ENCODE measurements around the gene BCL2L2. TPM values are rescaled to one million over a fixed set of nuclear protein-coding genes. Genes with fewer than 3 reads are reported as not detected.

Gene BCL2L2
- polyA plus RNA-seq, 1 donor (not counting 4 experiments of a cell fraction or from before 2014, with no cell fraction given) = 33.9 TPM

DNA sequence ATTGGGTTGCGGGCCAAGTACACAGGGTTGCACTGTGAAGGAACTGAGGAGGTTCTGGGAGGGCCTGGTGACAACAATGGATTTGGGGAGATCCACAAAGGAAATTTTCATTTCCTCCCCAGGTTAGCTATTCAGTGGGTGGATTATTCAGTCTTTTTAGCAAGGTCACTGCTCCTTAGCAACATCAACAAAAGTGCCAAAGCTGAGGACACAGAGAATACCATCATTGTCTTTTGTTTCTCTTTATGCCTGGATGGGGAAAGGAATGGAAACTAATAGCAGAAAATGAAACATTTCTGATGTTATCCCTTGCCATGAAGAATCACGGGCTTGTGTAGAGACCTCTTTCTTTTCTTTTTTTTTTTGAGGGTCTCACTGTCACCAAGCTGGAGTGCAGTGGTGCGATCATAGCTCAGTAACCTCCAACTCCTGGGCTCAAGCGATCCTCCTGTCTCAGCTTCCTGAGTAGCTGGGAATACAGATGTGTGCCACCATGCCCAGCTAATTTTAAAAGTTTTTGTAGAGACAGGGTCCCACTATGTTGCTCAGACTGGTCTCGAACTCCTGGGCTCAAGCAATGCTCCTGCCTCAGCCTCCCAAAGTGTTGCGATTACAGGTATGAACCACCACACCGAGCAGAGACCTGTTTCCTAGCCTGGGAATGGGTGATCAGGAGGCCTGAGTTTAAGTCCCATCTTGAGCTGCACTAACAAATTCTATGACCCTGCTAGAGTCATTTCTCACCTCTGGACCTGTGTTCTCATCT is 10.4 kb upstream of the BCL2L2 start:
- no peak overlapping the region for H3K9ac ChIP-seq (ENCODE audit: control insufficient read depth, extremely low read depth, insufficient read depth, low read length)
- H2AFZ ChIP-seq (ENCODE audit: control insufficient read depth, low read length) = no peak overlapping the region
- H3K4me2 ChIP-seq (ENCODE audit: control insufficient read depth, extremely low read depth, insufficient read depth, low read depth, low read length) = no peak overlapping the region
- no peak overlapping the region for H3K4me3 ChIP-seq (ENCODE audit: control insufficient read depth in 2 of 3, extremely low read depth in 1 of 3, insufficient read depth in 2 of 3, low read depth in 1 of 3, low read length in 3 of 3)
- no peaks in the 10 kb centered on the region for H3K36me3 ChIP-seq (ENCODE audit: control insufficient read depth in 2 of 2, extremely low read depth in 1 of 2, insufficient read depth in 2 of 2, low read length in 2 of 2)
- no peak for DNase-seq (ENCODE audit: low read depth, low spot score)
- no peak for TF ChIP-seq EZH2 (IDR thresholded peaks at IDR 0.05; ENCODE audit: low read length)
- TF ChIP-seq, protein P1, sequence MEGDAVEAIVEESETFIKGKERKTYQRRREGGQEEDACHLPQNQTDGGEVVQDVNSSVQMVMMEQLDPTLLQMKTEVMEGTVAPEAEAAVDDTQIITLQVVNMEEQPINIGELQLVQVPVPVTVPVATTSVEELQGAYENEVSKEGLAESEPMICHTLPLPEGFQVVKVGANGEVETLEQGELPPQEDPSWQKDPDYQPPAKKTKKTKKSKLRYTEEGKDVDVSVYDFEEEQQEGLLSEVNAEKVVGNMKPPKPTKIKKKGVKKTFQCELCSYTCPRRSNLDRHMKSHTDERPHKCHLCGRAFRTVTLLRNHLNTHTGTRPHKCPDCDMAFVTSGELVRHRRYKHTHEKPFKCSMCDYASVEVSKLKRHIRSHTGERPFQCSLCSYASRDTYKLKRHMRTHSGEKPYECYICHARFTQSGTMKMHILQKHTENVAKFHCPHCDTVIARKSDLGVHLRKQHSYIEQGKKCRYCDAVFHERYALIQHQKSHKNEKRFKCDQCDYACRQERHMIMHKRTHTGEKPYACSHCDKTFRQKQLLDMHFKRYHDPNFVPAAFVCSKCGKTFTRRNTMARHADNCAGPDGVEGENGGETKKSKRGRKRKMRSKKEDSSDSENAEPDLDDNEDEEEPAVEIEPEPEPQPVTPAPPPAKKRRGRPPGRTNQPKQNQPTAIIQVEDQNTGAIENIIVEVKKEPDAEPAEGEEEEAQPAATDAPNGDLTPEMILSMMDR (optimal IDR thresholded peaks at IDR 0.05 in 1 of 3, IDR thresholded peaks at IDR 0.05 in 1 of 3, conservative IDR thresholded peaks at IDR 0.05 in 1 of 3; ENCODE audit: extremely low read depth in 1 of 3, insufficient read depth in 2 of 3, low read length in 3 of 3) = no peak
- peaks cover 31% of the 10 kb centered on the region for H3K4me1 ChIP-seq (ENCODE audit: control insufficient read depth, extremely low read depth, insufficient read depth, low read length)
- no peaks in the 10 kb centered on the region for H4K20me1 ChIP-seq (ENCODE audit: control insufficient read depth, extremely low read depth, insufficient read depth, low read length)
- no peak overlapping the region for H3K27ac ChIP-seq (ENCODE audit: control insufficient read depth, insufficient read depth, low read length)
- no peak for FAIRE-seq
- H3K79me2 ChIP-seq (ENCODE audit: control insufficient read depth, insufficient read depth, low read length) = no peaks in the 10 kb centered on the region
- dilution Hi-C loops (cut with MboI; ENCODE audit: extremely low pct_ligation_motif_present, low sequenced_read_pairs) = no loop called here
- no peaks in the 10 kb centered on the region for H3K9me3 ChIP-seq (ENCODE audit: control insufficient read depth, low read depth, low read length)
- no peaks in the 10 kb centered on the region for H3K9me1 ChIP-seq (ENCODE audit: control insufficient read depth, extremely low read depth, insufficient read depth, low read length)
- no peaks in the 10 kb centered on the region for H3K27me3 ChIP-seq (ENCODE audit: control insufficient read depth, extremely low read depth, insufficient read depth, low read length)

DNA sequence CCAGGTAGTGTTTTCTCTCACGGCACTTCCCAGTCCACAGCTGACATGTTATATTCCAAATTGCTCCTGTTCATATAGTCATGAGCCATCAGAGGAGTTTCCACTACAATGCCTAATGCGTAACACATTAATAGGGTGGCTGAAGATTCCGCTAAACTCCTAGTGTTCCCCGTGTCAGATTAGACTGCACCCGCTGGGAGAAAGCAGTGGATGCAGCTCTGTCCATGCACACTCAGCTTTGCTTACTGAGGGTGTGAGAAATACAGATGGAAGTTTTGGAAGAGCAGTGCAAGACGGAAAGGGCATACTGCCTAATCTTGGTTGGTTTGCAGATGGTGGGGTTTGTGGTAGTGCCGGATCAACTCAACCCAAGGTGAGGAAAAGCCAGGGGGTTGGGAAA is 9.5 kb upstream of the BCL2L2 start:
- Histone ChIP-seq H3K4me1 (ENCODE audit: control insufficient read depth, extremely low read depth, insufficient read depth, low read length) (peaks cover 31% of the 10 kb centered on the region), H3K9me3 (ENCODE audit: control insufficient read depth, low read depth, low read length) (no peaks in the 10 kb centered on the region), H3K4me2 (ENCODE audit: control insufficient read depth, extremely low read depth, insufficient read depth, low read depth, low read length) (no peak overlapping the region), H3K27me3 (ENCODE audit: control insufficient read depth, extremely low read depth, insufficient read depth, low read length) (no peaks in the 10 kb centered on the region), H3K4me3 (ENCODE audit: control insufficient read depth in 2 of 3, extremely low read depth in 1 of 3, insufficient read depth in 2 of 3, low read depth in 1 of 3, low read length in 3 of 3) (no peak overlapping the region), H3K36me3 (ENCODE audit: control insufficient read depth in 2 of 2, extremely low read depth in 1 of 2, insufficient read depth in 2 of 2, low read length in 2 of 2) (no peaks in the 10 kb centered on the region), H3K27ac (ENCODE audit: control insufficient read depth, insufficient read depth, low read length) (no peak overlapping the region), H2AFZ (ENCODE audit: control insufficient read depth, low read length) (no peak overlapping the region), H3K9me1 (ENCODE audit: control insufficient read depth, extremely low read depth, insufficient read depth, low read length) (no peaks in the 10 kb centered on the region), H3K9ac (ENCODE audit: control insufficient read depth, extremely low read depth, insufficient read depth, low read length) (no peak overlapping the region), H4K20me1 (ENCODE audit: control insufficient read depth, extremely low read depth, insufficient read depth, low read length) (no peaks in the 10 kb centered on the region), H3K79me2 (ENCODE audit: control insufficient read depth, insufficient read depth, low read length) (no peaks in the 10 kb centered on the region)
- dilution Hi-C loops (cut with MboI; ENCODE audit: extremely low pct_ligation_motif_present, low sequenced_read_pairs) = no loop called here
- TF ChIP-seq, protein P1 (optimal IDR thresholded peaks at IDR 0.05 in 1 of 3, IDR thresholded peaks at IDR 0.05 in 1 of 3, conservative IDR thresholded peaks at IDR 0.05 in 1 of 3; ENCODE audit: extremely low read depth in 1 of 3, insufficient read depth in 2 of 3, low read length in 3 of 3) = no peak
- no peak for TF ChIP-seq EZH2 (IDR thresholded peaks at IDR 0.05; ENCODE audit: low read length)
- FAIRE-seq (no peak), DNase-seq (ENCODE audit: low read depth, low spot score) (no peak)

Measured in keratinocyte (primary cell).